ENCODE results near the gene SPATS2.

The SPATS2 gene

DNA sequence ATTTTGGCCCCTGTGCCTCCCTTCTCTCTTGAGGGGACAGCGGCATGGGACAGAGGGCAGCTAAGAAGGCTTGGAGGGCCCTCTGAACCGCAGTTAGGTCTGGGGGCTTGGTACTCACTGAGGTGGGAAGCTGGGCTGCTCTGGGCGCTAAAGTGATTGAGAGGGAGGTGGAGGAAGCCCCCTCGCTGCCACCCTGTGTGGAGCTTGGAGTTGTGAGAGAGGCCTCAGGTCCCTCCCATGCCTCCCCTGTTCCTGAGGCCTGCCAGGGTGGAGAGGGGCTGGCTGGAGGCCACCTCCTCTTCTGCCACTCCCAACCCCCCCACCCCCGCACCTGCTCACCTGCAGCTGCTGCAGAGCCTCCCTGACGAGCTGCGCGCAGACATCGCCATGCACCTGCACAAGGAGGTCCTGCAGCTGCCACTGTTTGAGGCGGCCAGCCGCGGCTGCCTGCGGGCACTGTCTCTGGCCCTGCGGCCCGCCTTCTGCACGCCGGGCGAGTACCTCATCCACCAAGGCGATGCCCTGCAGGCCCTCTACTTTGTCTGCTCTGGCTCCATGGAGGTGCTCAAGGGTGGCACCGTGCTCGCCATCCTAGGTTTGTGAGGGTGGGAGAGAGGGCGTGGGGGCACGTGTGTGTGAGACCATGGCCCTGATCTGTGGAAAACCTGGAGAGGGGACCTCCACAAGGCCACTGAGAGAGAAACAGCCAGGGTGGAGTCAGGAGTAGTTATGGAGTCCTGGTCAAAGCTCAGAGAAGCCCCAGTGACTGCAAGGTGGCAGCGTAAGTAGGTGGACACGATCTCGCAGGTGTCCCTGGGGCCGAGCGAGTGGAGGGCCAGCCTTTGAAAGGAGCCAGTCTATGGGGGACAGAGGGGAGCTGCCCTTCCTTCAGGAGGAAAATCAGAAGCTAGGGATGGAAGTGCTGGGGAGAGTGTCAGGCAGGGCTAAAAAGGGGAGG is 182.8 kb downstream of the SPATS2 start:
- TF ChIP-seq, protein P1, sequence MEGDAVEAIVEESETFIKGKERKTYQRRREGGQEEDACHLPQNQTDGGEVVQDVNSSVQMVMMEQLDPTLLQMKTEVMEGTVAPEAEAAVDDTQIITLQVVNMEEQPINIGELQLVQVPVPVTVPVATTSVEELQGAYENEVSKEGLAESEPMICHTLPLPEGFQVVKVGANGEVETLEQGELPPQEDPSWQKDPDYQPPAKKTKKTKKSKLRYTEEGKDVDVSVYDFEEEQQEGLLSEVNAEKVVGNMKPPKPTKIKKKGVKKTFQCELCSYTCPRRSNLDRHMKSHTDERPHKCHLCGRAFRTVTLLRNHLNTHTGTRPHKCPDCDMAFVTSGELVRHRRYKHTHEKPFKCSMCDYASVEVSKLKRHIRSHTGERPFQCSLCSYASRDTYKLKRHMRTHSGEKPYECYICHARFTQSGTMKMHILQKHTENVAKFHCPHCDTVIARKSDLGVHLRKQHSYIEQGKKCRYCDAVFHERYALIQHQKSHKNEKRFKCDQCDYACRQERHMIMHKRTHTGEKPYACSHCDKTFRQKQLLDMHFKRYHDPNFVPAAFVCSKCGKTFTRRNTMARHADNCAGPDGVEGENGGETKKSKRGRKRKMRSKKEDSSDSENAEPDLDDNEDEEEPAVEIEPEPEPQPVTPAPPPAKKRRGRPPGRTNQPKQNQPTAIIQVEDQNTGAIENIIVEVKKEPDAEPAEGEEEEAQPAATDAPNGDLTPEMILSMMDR (IDR thresholded peaks at IDR 0.05; ENCODE audit: low read depth, low read length, poor library complexity, severe bottlenecking) = no peak
- no peak for TF ChIP-seq EZH2phosphoT487 (IDR thresholded peaks at IDR 0.05; ENCODE audit: borderline replicate concordance, low read length)
- Histone ChIP-seq H3K9me3 (ENCODE audit: control insufficient read depth, insufficient read depth, low read length) (no peaks in the 10 kb centered on the region), H3K27me3 (ENCODE audit: control insufficient read depth, low read length) (peaks cover 10% of the 10 kb centered on the region; the same call in 1 of the 2 replicates), H3K4me2 (ENCODE audit: low read length) (peak overlapping the region; percentile 83), H3K9me2 (replicated peaks; ENCODE audit: control insufficient read depth, low read length) (no peaks in the 10 kb centered on the region), H3K36me3 (ENCODE audit: control insufficient read depth, low read length) (no peaks in the 10 kb centered on the region), H3K4me3 (ENCODE audit: low read length) (peak overlapping the region; percentile 71), H4K20me1 (ENCODE audit: control insufficient read depth, insufficient read depth, low read depth, low read length) (no peaks in the 10 kb centered on the region), H3F3A (ENCODE audit: control insufficient read depth, insufficient read depth) (0 out of 2 replicates have a peak, but pooled peaks cover 2% of the 10 kb centered on the region), H3K27ac (ENCODE audit: low read depth, low read length) (no peak overlapping the region), H3K4me1 (ENCODE audit: control insufficient read depth, low read length) (peaks cover 57% of the 10 kb centered on the region), H3K79me2 (ENCODE audit: control insufficient read depth, low read length) (no peaks in the 10 kb centered on the region)

DNA sequence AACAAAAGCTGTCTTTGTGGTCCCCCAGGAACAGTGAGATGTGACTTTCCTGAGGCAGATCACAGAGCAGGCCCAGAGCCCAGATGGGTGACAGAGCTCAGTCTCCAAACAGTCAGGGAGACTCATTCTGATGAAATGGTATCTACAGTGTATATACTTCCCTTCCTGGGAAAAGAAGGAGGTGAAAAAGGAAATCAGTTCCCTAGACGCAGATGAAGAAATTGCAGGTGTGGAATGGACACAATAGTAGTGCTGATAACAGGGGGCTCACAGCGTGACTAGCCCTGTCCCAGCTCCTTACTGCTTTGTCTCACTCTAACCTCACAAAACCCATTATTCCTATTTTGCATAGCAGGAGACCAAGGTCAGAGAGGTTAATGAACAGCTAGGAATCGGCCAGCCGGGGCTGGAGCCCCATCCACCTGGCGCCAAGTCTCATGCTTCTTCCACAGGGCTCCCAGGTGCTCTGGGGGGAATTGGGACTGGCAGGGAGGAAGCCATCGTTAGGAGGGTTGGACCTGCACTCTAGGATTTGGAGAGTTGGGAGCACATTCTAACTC is 183.5 kb downstream of the SPATS2 start:
- no peak for TF ChIP-seq EZH2phosphoT487 (IDR thresholded peaks at IDR 0.05; ENCODE audit: borderline replicate concordance, low read length)
- TF ChIP-seq, protein P1 (IDR thresholded peaks at IDR 0.05; ENCODE audit: low read depth, low read length, poor library complexity, severe bottlenecking) = no peak
- Histone ChIP-seq H3K36me3 (ENCODE audit: control insufficient read depth, low read length) (no peaks in the 10 kb centered on the region; the same call in 1 of the 2 replicates), H3K9me2 (replicated peaks; ENCODE audit: control insufficient read depth, low read length) (no peaks in the 10 kb centered on the region), H3K9me3 (ENCODE audit: control insufficient read depth, insufficient read depth, low read length) (no peaks in the 10 kb centered on the region), H3K4me1 (ENCODE audit: control insufficient read depth, low read length) (peaks cover 50% of the 10 kb centered on the region), H3K4me3 (ENCODE audit: low read length) (no peak overlapping the region), H3F3A (ENCODE audit: control insufficient read depth, insufficient read depth) (0 out of 2 replicates have a peak, but pooled peaks cover 2% of the 10 kb centered on the region), H3K4me2 (ENCODE audit: low read length) (peak overlapping the region; percentile 83), H3K27ac (ENCODE audit: low read depth, low read length) (no peak overlapping the region), H4K20me1 (ENCODE audit: control insufficient read depth, insufficient read depth, low read depth, low read length) (no peaks in the 10 kb centered on the region), H3K79me2 (ENCODE audit: control insufficient read depth, low read length) (no peaks in the 10 kb centered on the region), H3K27me3 (ENCODE audit: control insufficient read depth, low read length) (peaks cover 10% of the 10 kb centered on the region; the same call in 1 of the 2 replicates)

DNA sequence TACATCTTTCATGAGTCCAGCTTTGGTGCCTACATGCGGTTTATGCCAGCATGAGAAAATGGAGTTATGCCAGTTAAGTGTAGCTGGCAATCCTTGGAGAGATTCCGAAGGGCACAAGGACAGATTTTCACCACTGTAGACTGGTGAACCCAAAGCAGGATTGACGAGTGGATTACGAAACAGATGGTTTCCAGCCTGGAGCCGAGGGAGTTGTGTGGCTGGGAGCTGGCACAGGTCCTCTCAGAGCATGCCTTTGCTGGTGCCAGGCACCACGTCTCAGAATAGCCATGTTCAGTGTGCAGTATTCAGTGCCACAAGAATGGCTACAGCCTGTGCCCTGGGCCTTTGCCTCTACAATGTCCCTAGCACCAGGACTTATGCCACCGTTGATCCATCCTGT is 184.8 kb downstream of the SPATS2 start:
- Histone ChIP-seq H3K9me2 (replicated peaks; ENCODE audit: control insufficient read depth, low read length) (no peaks in the 10 kb centered on the region), H4K20me1 (ENCODE audit: control insufficient read depth, insufficient read depth, low read depth, low read length) (no peaks in the 10 kb centered on the region), H3K4me1 (ENCODE audit: control insufficient read depth, low read length) (peaks cover 49% of the 10 kb centered on the region), H3F3A (ENCODE audit: control insufficient read depth, insufficient read depth) (0 out of 2 replicates have a peak, but pooled peaks cover 2% of the 10 kb centered on the region), H3K36me3 (ENCODE audit: control insufficient read depth, low read length) (peaks cover 3% of the 10 kb centered on the region; the same call in 1 of the 2 replicates), H3K79me2 (ENCODE audit: control insufficient read depth, low read length) (no peaks in the 10 kb centered on the region), H3K9me3 (ENCODE audit: control insufficient read depth, insufficient read depth, low read length) (no peaks in the 10 kb centered on the region), H3K4me2 (ENCODE audit: low read length) (peak overlapping the region; percentile 4; the same call in 1 of the 2 replicates), H3K27ac (ENCODE audit: low read depth, low read length) (no peak overlapping the region), H3K4me3 (ENCODE audit: low read length) (no peak overlapping the region), H3K27me3 (ENCODE audit: control insufficient read depth, low read length) (peaks cover 10% of the 10 kb centered on the region; the same call in 1 of the 2 replicates)
- TF ChIP-seq, protein P1 (IDR thresholded peaks at IDR 0.05; ENCODE audit: low read depth, low read length, poor library complexity, severe bottlenecking) = no peak
- TF ChIP-seq EZH2phosphoT487 (IDR thresholded peaks at IDR 0.05; ENCODE audit: borderline replicate concordance, low read length) = no peak
